RPMI7951 (cell line): ENCODE results near the gene WDCP. TPM values are rescaled to one million over a fixed set of nuclear protein-coding genes. Genes with fewer than 3 reads are reported as not detected.
A peak's percentile ranks its signal among the peaks of the same experiment; 100 is the strongest.
"Not testable (repeated sequence)": the region's sequence is repeated elsewhere in the genome, so short reads cannot be mapped to it uniquely, and the experiment has no call there.

Source experiments
- DNase-seq: peaks from one replicate; pipeline ENCODE4 v3.0.0-alpha.2; 2012; ENCODE audit warnings: low read depth
- total RNA-seq: library from RNA; depleted of rRNA; stranded (reverse); fragments of >200 nt; shearing (Covaris generic); gene quantifications from 2 replicates; pipeline ENCODE4 v1.2.3, GENCODE V29; 2014

The WDCP gene
- total RNA-seq, 1 experiment from 2014 or later: 14.2 TPM

GRCh38 chr2:24022324-24022974, 24.7 kb downstream of the WDCP start:
- DNase-seq: no peak

- DNase-seq: peak; percentile 64
Observed at GRCh38 chr2:24021122-24021998, 25.8 kb downstream of the WDCP start.

- no peak for DNase-seq
Observed at GRCh38 chr2:24020244-24020643, 26.9 kb downstream of the WDCP start.

DNA sequence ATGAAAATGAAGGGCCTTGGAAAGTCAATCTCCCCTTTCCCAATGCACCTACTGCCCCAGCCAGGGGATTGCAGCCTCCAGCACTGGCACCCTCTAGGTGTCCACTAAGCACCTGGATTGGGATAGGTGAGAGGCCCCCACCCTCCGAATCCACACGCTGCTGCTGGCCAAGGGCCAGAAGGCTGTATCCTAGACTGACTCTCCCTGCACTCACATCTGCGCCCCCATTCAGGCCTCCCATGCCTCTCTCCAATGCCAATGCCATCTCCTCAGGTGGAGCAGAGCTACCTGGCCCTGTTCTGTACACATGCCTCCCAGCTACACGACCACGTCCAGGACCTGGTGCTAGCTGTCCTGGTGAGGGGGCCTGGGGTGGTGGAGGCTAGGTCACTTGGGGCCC, 27.5 kb downstream of the WDCP start:
- DNase-seq: no peak

DNA sequence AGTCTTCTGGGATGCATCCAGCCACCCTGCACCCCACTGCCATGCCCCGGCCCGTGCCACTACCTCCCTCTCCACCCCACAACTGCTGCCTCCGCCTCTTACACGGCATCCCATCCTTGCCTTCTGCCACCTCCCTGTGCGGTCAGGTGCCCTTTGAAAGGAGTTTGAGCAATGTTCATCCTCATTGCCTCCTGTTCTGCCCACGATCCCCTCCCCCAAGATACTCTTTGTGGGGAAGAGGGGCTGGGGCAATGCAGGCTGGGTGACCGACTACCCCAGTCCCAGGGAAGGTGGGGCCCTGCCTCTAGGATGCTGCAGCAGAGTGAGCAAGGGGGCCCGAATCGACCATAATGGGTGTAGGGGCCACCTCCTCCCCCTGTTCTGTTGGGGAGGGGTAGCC, 28.9 kb downstream of the WDCP start:
- DNase-seq: no peak

- no peak for DNase-seq
Observed at GRCh38 chr2:24017711-24018110, 29.5 kb downstream of the WDCP start.

- DNase-seq: no peak
Observed at GRCh38 chr2:24016853-24017703, 30.1 kb downstream of the WDCP start.

DNA sequence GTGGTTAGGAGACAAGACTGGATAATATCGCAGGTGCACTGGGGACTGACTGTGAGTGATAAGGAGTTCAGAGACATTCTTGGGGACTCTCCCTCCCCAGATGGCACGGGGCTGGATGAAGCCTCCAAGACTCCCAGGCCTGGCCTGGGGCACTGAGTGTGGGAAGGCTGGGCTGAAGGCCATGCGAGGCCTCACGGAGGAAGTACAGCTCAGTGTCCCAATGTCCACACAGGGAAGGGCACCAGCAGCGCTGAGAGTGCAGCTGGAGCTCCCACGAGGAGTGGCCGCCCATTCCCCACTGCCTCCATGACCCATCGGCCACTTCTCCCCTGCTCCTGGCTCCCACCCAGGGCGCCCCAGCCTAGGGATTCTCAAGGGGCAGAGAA, 30.8 kb downstream of the WDCP start:
- DNase-seq: peak; percentile 49

GRCh38 chr2:24015562-24016375, 31.4 kb downstream of the WDCP start:
- peak; percentile 77 for DNase-seq

DNA sequence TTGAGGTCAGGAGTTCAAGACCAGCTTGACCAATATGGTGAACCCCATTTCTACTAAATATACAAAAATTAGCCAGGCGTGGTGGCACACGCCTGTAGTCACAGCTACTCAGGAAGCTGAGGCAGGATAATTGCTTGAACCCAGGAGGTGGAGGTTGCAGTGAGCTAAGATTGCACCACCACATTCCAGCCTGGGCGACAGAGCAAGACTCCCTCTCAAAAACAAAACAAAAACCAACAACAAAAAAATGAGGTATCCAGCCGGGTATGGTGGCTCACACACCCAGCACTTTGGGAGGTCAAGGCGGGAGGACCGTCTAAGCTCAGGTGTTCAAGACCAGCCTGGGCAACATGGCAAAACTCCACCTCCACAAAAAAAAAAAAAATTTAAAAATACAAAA, 32.3 kb downstream of the WDCP start:
- DNase-seq: not testable (repeated sequence)

- no peak for DNase-seq
Observed at GRCh38 chr2:24012521-24013188, 34.5 kb downstream of the WDCP start.

- DNase-seq: no peak
Observed at GRCh38 chr2:24011250-24012104, 35.7 kb downstream of the WDCP start.

GRCh38 chr2:24010477-24011249, 36.5 kb downstream of the WDCP start:
- no peak for DNase-seq

DNA sequence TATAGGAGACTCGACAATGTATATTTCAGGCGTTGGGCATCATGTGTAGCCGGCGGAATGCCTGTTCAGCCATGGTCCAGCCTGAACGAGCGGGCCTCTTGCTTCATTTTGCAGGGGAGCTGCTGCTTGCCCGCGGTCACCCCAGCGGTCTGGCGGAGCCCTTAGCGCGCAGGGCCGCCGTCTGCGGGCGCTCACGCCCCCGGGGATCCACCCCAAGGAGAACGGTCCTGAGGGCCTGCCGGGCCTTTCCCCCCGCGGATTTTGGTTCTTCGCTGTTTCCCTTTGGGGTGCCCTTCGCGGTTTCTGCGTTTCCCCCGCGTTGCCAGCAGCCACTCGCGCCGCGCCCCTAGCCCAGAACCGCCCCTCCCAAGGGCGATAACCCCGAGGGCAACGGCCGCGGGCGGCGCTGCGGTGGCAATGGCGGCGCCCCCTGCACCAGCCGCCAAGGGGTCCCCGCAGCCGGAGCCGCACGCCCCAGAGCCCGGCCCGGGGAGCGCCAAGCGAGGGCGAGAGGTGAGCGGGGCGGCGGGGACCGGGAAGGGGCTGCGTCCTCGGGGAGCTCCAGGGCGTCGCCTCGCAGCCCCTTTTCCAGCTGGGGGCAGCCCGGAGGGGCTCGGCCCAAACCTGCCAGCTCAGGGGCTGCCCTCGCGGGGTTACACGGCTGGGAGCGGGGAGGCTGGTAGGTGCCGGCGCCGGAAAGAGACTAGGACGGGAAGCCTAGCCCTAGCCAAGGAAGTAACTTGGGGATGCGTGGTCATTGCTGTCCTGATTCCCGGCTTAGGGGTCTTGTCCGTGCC, 37.3 kb downstream of the WDCP start, which contains the start of gene MFSD2B:
MFSD2B (plus strand) TSS at position 406 of the 797 bp plus-strand sequence; CDS start at position 418, 12 bp downstream.
- DNase-seq: peak; percentile 25

- DNase-seq: no peak
Observed at GRCh38 chr2:24009367-24009679, 37.9 kb downstream of the WDCP start.

DNA sequence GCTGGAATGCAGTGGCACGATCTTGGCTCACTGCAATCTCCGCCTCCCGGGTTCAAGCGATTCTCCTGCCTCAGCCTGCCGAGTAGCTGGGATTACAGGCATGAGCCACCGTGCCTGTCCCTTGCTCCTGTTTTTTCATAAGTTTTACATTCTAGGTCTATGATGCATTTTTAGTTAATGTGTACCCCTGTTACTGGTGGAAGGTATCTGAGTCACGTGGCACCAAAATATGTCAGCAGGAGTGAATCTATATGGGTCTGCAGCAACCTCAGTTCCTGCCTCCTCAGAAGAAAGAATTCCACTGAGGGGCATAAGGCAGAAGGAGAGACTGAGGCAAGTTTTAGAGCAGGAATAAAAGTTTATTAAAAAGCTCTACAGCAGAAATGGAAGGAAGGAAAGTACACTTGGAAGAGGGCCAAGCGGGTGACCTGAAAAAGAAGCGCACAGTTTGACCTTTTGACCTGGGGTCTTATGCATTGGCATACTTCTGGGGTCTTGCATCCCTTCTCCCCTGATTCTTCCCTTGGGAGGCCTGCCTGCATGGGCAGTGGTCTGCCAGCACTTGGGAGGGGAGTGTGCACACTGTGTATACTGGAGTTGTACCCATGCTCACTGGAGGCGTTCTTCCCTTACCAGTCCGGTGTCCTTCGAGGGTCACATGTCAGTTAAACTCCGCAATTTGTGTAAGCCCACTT, 38.4 kb downstream of the WDCP start:
- DNase-seq: no peak

DNA sequence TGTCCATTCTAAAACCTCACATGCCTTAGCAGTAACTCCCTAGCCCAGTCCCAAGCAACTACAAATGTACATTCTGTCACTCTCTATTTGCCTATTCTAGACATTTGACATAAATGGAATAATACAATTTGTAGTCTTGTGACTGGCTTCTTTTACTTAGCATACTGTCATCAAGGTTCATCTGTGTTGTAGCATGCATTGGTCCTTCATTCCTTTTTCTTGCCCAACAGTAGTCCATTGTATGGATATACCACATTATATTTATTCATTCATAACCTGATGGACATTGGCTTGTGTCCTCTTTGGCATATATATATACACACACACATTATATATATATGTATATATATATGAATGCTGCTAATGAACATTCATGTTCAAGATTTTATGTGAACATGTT, 39.5 kb downstream of the WDCP start:
- no peak for DNase-seq

DNA sequence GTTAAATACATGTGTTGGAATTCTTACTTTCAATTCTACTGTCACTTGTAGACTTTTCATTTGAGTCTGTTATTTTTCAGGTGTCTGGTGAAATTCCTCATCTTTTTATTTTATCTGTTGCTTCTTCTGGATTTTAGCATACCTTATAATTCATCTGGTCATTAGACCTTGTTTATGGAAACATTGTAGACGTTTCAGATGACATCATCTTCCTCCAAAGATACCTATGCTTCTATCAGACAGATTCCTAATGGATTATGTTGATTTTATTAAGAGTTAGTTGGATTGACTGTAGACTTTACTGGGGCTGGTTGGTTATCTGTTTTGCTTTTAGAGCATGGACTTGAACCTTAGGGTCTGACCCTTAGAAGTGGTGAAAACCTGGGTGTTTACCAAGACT, 52.6 kb downstream of the WDCP start:
- DNase-seq: no peak
